ENCODE results near the gene LYPD5.

LYPD5 gene

GRCh38 chr19:43752287-43752875 lies 49.9 kb downstream of the LYPD5 start:
- DNase-seq (ENCODE audit: low spot score) = no peak

GRCh38 chr19:43751466-43752220 lies 50.6 kb downstream of the LYPD5 start:
- no peak for DNase-seq (ENCODE audit: low spot score)

DNA sequence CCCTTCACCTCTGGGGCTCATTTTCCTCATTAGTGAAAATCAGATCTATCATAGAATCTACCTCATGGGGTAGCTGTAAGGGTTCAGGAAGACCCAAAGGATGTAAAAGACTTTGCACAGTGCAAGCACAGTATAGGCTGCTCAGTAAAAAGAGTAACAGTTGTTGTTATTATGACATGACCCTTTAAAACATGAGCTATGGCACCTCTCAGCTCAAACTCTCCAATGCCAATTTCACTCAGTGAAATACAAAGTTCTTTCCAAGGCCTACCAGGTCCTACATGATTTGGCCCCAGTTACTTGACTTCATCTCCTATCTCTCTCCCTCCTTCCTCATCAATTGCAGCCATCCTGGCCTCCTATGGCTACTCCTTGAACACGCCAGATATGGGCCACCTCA lies 52.3 kb downstream of the LYPD5 start:
- DNase-seq (ENCODE audit: low spot score) = no peak

DNA sequence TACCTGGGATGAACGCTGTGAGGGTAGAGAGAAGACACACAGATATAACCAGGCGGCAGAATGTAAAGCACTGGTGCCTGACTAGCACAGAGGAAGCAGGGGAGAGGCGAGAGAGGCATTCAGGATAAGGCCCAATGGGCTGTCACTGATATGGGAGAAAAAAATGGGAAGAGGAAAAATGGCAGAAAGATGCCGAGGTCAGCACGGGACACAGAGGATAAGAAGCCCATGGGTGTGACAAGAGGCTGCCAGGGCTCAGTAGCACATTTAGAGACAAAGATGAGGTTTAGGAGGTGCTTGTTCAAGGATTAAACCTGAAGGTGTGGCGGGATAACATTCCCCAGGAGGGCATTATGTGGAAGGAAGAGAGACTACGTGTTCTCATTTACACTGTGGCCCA lies 53.1 kb downstream of the LYPD5 start:
- DNase-seq (ENCODE audit: low spot score) = no peak

DNA sequence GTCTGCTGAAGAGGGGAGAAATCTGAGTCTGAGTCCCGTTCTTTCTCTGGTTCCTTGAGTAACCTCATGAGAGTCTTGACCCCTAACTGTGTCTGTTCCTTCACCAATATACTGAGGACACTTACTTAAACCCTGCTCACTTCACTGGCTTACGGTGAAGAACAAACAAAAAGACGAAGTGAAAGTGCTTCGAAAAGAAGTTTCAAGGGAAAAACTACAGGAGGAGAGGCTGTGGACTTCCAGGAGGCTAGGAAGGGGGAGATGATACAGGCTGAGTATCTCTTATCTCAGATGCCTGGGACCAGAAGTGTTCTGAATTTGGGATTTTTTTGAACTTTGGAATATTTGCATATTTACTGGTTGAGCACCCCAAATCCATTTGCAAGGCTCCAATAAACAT lies 53.6 kb downstream of the LYPD5 start:
- DNase-seq (ENCODE audit: low spot score) = no peak

GRCh38 chr19:43748205-43748594 lies 54.0 kb downstream of the LYPD5 start:
- DNase-seq (ENCODE audit: low spot score) = no peak

GRCh38 chr19:43747557-43748204 lies 54.6 kb downstream of the LYPD5 start:
- DNase-seq (ENCODE audit: low spot score) = peak; percentile 22
